B cell (primary cell): ENCODE results near the gene NADK2. TPM values are rescaled to one million over a fixed set of nuclear protein-coding genes. Genes with fewer than 3 reads are reported as not detected.

Experiments used
- ATAC-seq: fragments of 200-7000 bp; cut with Tn5 transposase; one replicate; pipeline ENCODE4 v1.10.0; 2021; ENCODE audit warnings: low read depth, mild to moderate bottlenecking, moderate number of reproducible peaks, moderate library complexity
- CTCF ChIA-PET: fragments of 350-600 bp; sonication (Branson Sonifier 250); formaldehyde crosslinking; loops from one replicate; lab custom pipeline; 2021; ENCODE audit warnings: antibody characterized with exemption, inconsistent platforms; lab: Charles Lee
- POLR2A ChIA-PET: fragments of 350-600 bp; sonication (Branson Sonifier 250); formaldehyde crosslinking; loops from one replicate; lab custom pipeline; 2021; ENCODE audit warnings: antibody characterized with exemption; lab: Charles Lee
- DNase-seq: peaks from one replicate; pipeline ENCODE4 v3.0.0; 2013
- H2AFZ ChIP-seq: 2 replicates; pipeline ENCODE4 v1.6.1; 2012; ENCODE audit warnings: mild to moderate bottlenecking, low read depth, low read length; ENCODE audit not compliant: insufficient read depth, poor library complexity, severe bottlenecking
- H3K27ac ChIP-seq, 2 donors: 1 replicate in 1 of 2; 2 replicates in 1 of 2; pipeline ENCODE4 v1.5.1; 2012 to 2013; ENCODE audit warnings: low read length in 2 of 2, mild to moderate bottlenecking in 2 of 2, moderate library complexity in 1 of 2
- H3K27me3 ChIP-seq, 4 experiments: fragments of 200-600 bp in 1 of 4; sonication (generic) in 1 of 4; replicated peaks in 1 of 4; 1 replicate in 2 of 4; 2 replicates in 2 of 4; pipeline versions ENCODE4 v1.6.1 to v1.7.0; 2013 to 2016; ENCODE audit warnings: low read length in 3 of 4, mild to moderate bottlenecking in 2 of 4, mixed read lengths in 1 of 4, moderate library complexity in 1 of 4; ENCODE audit not compliant: insufficient read depth in 4 of 4, control insufficient read depth in 3 of 4; ENCODE audit errors: control extremely low read depth in 1 of 4
- H3K36me3 ChIP-seq, 2 experiments: replicated peaks in 1 of 2; 1 replicate in 1 of 2; 2 replicates in 1 of 2; pipeline versions ENCODE4 v1.6.1 to v1.7.1; 2013; ENCODE audit warnings: low read length in 1 of 2; ENCODE audit not compliant: insufficient read depth in 2 of 2, control insufficient read depth in 1 of 2; ENCODE audit errors: control extremely low read depth in 1 of 2, extremely low read depth in 1 of 2
- H3K4me1 ChIP-seq, 2 donors: fragments of 200-600 bp in 1 of 2; sonication (generic) in 1 of 2; 1 replicate in 1 of 2; 2 replicates in 1 of 2; pipeline versions ENCODE4 v1.5.1 to v1.6.1; 2013 to 2017; ENCODE audit warnings: low read length in 2 of 2; ENCODE audit not compliant: control insufficient read depth in 2 of 2, insufficient read depth in 2 of 2
- H3K4me2 ChIP-seq: replicated peaks from 2 replicates; pipeline ENCODE3; 2012; ENCODE audit warnings: mild to moderate bottlenecking, low read depth, low read length; ENCODE audit not compliant: poor library complexity, severe bottlenecking
- H3K4me3 ChIP-seq, 5 experiments: fragments of 200-600 bp in 1 of 5; sonication (generic) in 1 of 5; 1 replicate in 3 of 5; 2 replicates in 2 of 5; pipeline versions ENCODE4 v1.5.1 to v1.7.0; 2011 to 2016; ENCODE audit warnings: low read length in 4 of 5, mild to moderate bottlenecking in 4 of 5, low read depth in 2 of 5, control low read depth in 1 of 5, moderate library complexity in 1 of 5; ENCODE audit not compliant: insufficient read depth in 1 of 5; ENCODE audit errors: control extremely low read depth in 1 of 5, extremely low read depth in 1 of 5
- H3K79me2 ChIP-seq: fragments of 200-600 bp; sonication (generic); one replicate; pipeline ENCODE4 v1.6.0; 2016; ENCODE audit warnings: low read length; ENCODE audit not compliant: control insufficient read depth, insufficient read depth
- H3K9ac ChIP-seq: fragments of 200-600 bp; sonication (generic); 2 replicates; pipeline ENCODE4 v1.6.1; 2017; ENCODE audit warnings: mild to moderate bottlenecking, low read length, moderate library complexity
- H3K9me3 ChIP-seq, 3 donors: one replicate each; pipeline versions ENCODE4 v1.6.1 to v1.7.1; 2013; ENCODE audit warnings: low read length in 2 of 3; ENCODE audit not compliant: control insufficient read depth in 2 of 3, insufficient read depth in 1 of 3; ENCODE audit errors: control extremely low read depth in 1 of 3
- H4K20me1 ChIP-seq: 2 replicates; pipeline ENCODE4 v1.6.0; 2012; ENCODE audit warnings: mild to moderate bottlenecking, low read length; ENCODE audit not compliant: insufficient read depth, control insufficient read depth, poor library complexity, severe bottlenecking
- H3K27ac Mint-ChIP-seq: one replicate; pipeline ENCODE4 v1.8.0; 2021; ENCODE audit warnings: mixed read lengths
- H3K27me3 Mint-ChIP-seq: one replicate; pipeline ENCODE4 v1.8.0; 2021; ENCODE audit warnings: mixed read lengths
- H3K4me1 Mint-ChIP-seq: one replicate; pipeline ENCODE4 v1.8.0; 2021; ENCODE audit warnings: mixed read lengths
- H3K4me3 Mint-ChIP-seq: one replicate; pipeline ENCODE4 v1.8.0; 2021; ENCODE audit warnings: mixed read lengths
- H3K9me3 Mint-ChIP-seq: one replicate; pipeline ENCODE4 v1.8.0; 2022; ENCODE audit warnings: mixed read lengths; ENCODE audit not compliant: insufficient read depth
- CTCF ChIP-seq: fragments of 200-600 bp; IDR thresholded peaks from one replicate; pipeline ENCODE4 v1.8.0; 2022; ENCODE audit warnings: antibody characterized with exemption, mild to moderate bottlenecking
- EZH2 ChIP-seq: IDR thresholded peaks from 2 replicates; pipeline ENCODE4 v1.6.1; 2012; ENCODE audit warnings: borderline replicate concordance, low read depth, mild to moderate bottlenecking, moderate library complexity, low read length; ENCODE audit not compliant: insufficient read depth, poor library complexity, severe bottlenecking
- WGBS: methylation state at CpG from one replicate; pipeline ENCODE4 v1.1.5; 2013; ENCODE audit warnings: missing lambda C conversion rate; ENCODE audit not compliant: insufficient coverage; 5-methylcytosine and 5-hydroxymethylcytosine counted together
- intact Hi-C: fragments of 100-400 bp; cut with micrococcal nuclease; formaldehyde crosslinking; loops from one replicate; pipeline ENCODE4 v1.10.0; 2022
- polyA plus RNA-seq: library from polyadenylated mRNA; depleted of rRNA; stranded (reverse); fragments of >200 nt; gene quantifications from 2 replicates; pipeline ENCODE4 v1.2.3, GENCODE V29; 2012
- total RNA-seq, 2 donors: library from RNA; stranded (reverse); fragments of 120-200 nt in 1 of 2; gene quantifications; 1 replicate in 1 of 2; 2 replicates in 1 of 2; pipeline versions ENCODE4 v1.2.3 to v1.2.4, GENCODE V29; 2013 to 2022

Gene NADK2
- total and polyA plus RNA-seq, 2 donors (not counting 1 experiment from before 2014, with no cell fraction given), result 3.3 to 18.6 TPM

GRCh38 chr5:36242534-36243485, 1.1 kb upstream of the NADK2 start:
- DNase-seq (no peak), ATAC-seq (no peak)
- H3K9ac ChIP-seq, result peak overlapping the region; percentile 89
- H3K4me3 ChIP-seq, result peak overlapping the region; percentile 8 to 91 (median 85)
- peaks cover 5% of the 10 kb centered on the region for H3K79me2 ChIP-seq
- intact Hi-C loops, result loop anchor here (1.0 to 5.0 kb wide), 9 partner anchors 91 to 1404 kb away; partner anchors contain the start of genes BRIX1, DNAJC21, RAD1 and SKP2
- Mint-ChIP-seq H3K27me3 (peaks cover under 1% of the 10 kb centered on the region), H3K27ac (peak overlapping the region; percentile 98), H3K4me1 (peaks cover 39% of the 10 kb centered on the region), H3K4me3 (peak overlapping the region; percentile 90), H3K9me3 (no peaks in the 10 kb centered on the region)
- no peaks in the 10 kb centered on the region for H3K27me3 ChIP-seq
- no peak for TF ChIP-seq EZH2
- TF ChIP-seq CTCF, result no peak
- H3K36me3 ChIP-seq, result no peaks in the 10 kb centered on the region
- peak overlapping the region; percentile 82 for H2AFZ ChIP-seq
- 75% methylated on average over 10 of the region's 24 CpGs for WGBS
- H3K4me2 ChIP-seq, result peak overlapping the region; percentile 94
- H3K27ac ChIP-seq, result peak overlapping the region; percentile 92 to 97
- H3K9me3 ChIP-seq, result no peaks in the 10 kb centered on the region
- CTCF ChIA-PET, result interaction anchor here (0.9 to 2.2 kb wide), 15 partner anchors 9 to 1129 kb away, joined by 3 to 17 read pairs (median 5); partner anchors contain the start of genes LMBRD2, NUP155 and SKP2
- POLR2A ChIA-PET, result interaction anchor here (0.6 to 3.0 kb wide), 5 partner anchors 76 to 660 kb away, joined by 3 to 15 read pairs (median 5); partner anchors contain the start of genes LMBRD2, NIPBL and SKP2
- no peaks in the 10 kb centered on the region for H4K20me1 ChIP-seq
- H3K4me1 ChIP-seq, result peaks cover 18 to 19% of the 10 kb centered on the region in 2 donors
